ENCODE measurements around the gene HPCAL1.
A peak's percentile ranks its signal among the peaks of the same experiment; 100 is the strongest.

The HPCAL1 gene

GRCh38 chr2:10365412-10365811 lies 62.7 kb downstream of the HPCAL1 start:
- Histone ChIP-seq H3K4me3 (ENCODE audit: severe bottlenecking) (no peak overlapping the region), H3K27ac (ENCODE audit: poor library complexity, severe bottlenecking) (no peak overlapping the region), H3K27me3 (ENCODE audit: insufficient read depth, poor library complexity, severe bottlenecking) (no peaks in the 10 kb centered on the region), H3K4me1 (ENCODE audit: insufficient read depth, poor library complexity, severe bottlenecking) (no peaks in the 10 kb centered on the region), H3K36me3 (ENCODE audit: low read depth) (no peaks in the 10 kb centered on the region), H3K9me3 (ENCODE audit: severe bottlenecking) (no peaks in the 10 kb centered on the region)
- no peak for DNase-seq (ENCODE audit: low spot score)
- TF ChIP-seq CTCF (IDR thresholded peaks at IDR 0.05; ENCODE audit: poor library complexity, severe bottlenecking), result no peak
- ATAC-seq (ENCODE audit: low read depth), result no peak

- no peaks in the 10 kb centered on the region for H3K4me1 ChIP-seq (ENCODE audit: insufficient read depth, poor library complexity, severe bottlenecking)
- TF ChIP-seq CTCF (IDR thresholded peaks at IDR 0.05; ENCODE audit: poor library complexity, severe bottlenecking), result no peak
- peak; percentile 42 for DNase-seq (ENCODE audit: low spot score)
- ATAC-seq (ENCODE audit: low read depth), result no peak
- no peak overlapping the region for H3K27ac ChIP-seq (ENCODE audit: poor library complexity, severe bottlenecking)
- no peak overlapping the region for H3K4me3 ChIP-seq (ENCODE audit: severe bottlenecking)
- H3K36me3 ChIP-seq (ENCODE audit: low read depth), result no peaks in the 10 kb centered on the region
- no peaks in the 10 kb centered on the region for H3K9me3 ChIP-seq (ENCODE audit: severe bottlenecking)
- no peaks in the 10 kb centered on the region for H3K27me3 ChIP-seq (ENCODE audit: insufficient read depth, poor library complexity, severe bottlenecking)
These were observed 64.0 kb downstream of the HPCAL1 start for GRCh38 chr2:10366601-10367270.

- H3K27me3 ChIP-seq (ENCODE audit: insufficient read depth, poor library complexity, severe bottlenecking), result no peaks in the 10 kb centered on the region
- no peak for TF ChIP-seq CTCF (IDR thresholded peaks at IDR 0.05; ENCODE audit: poor library complexity, severe bottlenecking)
- ATAC-seq (ENCODE audit: low read depth), result no peak
- no peak overlapping the region for H3K27ac ChIP-seq (ENCODE audit: poor library complexity, severe bottlenecking)
- no peaks in the 10 kb centered on the region for H3K36me3 ChIP-seq (ENCODE audit: low read depth)
- H3K4me3 ChIP-seq (ENCODE audit: severe bottlenecking), result no peak overlapping the region
- no peaks in the 10 kb centered on the region for H3K9me3 ChIP-seq (ENCODE audit: severe bottlenecking)
- no peak for DNase-seq (ENCODE audit: low spot score)
- H3K4me1 ChIP-seq (ENCODE audit: insufficient read depth, poor library complexity, severe bottlenecking), result no peaks in the 10 kb centered on the region
These were observed 65.1 kb downstream of the HPCAL1 start for GRCh38 chr2:10367472-10368439.

- no peak for TF ChIP-seq CTCF (IDR thresholded peaks at IDR 0.05; ENCODE audit: poor library complexity, severe bottlenecking)
- H3K4me1 ChIP-seq (ENCODE audit: insufficient read depth, poor library complexity, severe bottlenecking), result no peaks in the 10 kb centered on the region
- no peaks in the 10 kb centered on the region for H3K9me3 ChIP-seq (ENCODE audit: severe bottlenecking)
- ATAC-seq (ENCODE audit: low read depth), result no peak
- no peak overlapping the region for H3K4me3 ChIP-seq (ENCODE audit: severe bottlenecking)
- no peak overlapping the region for H3K27ac ChIP-seq (ENCODE audit: poor library complexity, severe bottlenecking)
- H3K27me3 ChIP-seq (ENCODE audit: insufficient read depth, poor library complexity, severe bottlenecking), result no peaks in the 10 kb centered on the region
- no peaks in the 10 kb centered on the region for H3K36me3 ChIP-seq (ENCODE audit: low read depth)
- DNase-seq (ENCODE audit: low spot score), result no peak
These were observed 66.0 kb downstream of the HPCAL1 start for GRCh38 chr2:10368491-10369231.
